ENCODE data around the gene TMEM163.

Gene TMEM163

GRCh38 chr2:134722728-134723127 lies 3.9 kb upstream of the TMEM163 start:
- DNase-seq, result no peak

DNA sequence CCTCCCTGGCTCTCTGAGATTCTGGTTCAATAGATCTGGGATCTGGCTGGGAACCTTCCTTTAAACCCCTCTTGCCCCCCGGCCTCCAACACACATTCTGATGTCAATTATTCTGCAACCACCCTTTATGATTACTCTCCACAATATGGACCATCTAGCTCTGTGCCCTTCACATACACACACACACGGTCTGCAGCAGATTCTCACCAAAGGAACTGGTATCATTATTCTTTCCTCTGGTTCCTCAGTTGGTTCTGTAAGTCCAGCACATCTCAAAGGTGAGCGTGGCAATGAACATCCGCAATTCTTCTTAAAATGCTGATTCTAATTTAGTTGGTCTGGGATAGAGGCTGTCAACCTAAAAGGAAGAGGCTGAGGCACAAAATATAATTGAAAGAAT lies 2.8 kb upstream of the TMEM163 start:
- DNase-seq, result no peak

DNA sequence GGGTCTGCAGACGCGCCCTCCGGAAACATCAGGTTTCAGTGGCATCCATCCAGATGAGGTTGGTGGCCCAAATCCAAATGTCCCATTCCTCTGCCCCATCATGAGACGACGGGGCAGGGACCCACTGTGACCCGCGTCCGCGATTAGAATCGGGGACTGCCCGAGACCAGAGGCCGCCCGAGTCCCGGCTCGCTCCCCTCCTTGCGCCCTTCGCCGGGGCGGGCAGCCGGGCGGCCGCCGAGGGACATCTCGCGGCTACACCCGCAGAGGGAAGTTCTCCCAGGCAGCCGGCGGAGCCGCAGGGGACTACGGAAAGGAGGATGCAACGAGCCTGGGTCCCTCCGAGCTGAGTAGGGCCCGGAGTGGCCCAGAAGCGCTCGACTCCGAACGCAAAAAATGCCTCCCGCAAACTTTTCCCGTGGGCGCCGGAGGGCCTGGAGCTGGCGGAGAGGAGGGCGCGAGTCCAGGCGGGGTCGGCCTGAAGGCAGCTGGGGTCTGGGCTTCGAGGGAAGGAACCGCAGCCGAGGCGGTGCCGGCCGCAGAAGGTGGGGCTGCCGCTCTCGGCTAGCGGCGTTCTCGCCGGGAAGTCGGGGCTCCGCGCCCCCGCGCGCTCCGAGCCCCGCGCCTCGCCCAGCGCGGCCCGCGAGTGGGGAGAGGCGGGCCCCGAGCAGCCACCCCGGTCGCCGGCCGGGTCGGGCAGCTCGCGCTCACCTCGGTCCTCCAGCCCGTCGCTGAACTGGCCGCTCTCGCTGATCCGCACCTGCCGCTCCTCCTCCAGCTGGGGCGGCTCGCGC lies 580 bp downstream of the TMEM163 start:
- DNase-seq, result no peak

DNA sequence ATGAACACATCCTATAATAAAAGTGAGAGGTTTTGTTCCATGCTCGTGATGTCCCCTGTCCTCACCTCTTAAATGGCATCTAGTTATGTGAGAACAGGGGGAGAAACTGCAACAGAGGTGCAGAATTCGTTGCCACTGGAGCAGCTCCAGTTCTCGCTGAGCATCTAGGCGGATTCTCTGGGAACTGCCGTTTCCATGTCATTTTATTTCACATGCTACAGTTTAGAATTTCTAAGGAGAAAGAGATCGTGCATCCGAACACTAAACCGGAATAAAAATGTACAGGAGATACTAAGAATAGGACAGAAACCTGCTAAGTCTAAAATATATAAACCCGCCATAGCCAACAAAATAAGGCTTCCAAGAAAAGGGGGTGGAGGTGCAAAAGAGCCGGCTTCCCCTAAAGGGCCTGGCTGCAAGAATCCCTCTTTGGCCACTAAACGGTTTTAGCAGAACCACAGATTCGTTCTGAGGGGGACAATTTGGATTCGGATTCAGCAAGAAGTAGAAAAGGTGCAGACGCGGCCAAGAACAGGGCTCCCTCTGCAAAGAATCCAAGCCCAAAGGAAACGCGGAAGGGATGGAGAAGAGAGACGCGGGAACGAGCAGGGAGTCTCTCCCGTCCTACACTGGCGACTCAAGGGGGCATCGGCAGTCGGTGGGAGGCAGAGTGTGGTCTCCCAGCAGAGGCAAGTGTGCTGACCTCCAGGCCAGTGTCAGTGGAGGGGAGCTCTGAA lies 1.3 kb downstream of the TMEM163 start:
- DNase-seq, result no peak

- DNase-seq, result no peak
These were observed 2.0 kb downstream of the TMEM163 start for GRCh38 chr2:134716721-134717243.

DNA sequence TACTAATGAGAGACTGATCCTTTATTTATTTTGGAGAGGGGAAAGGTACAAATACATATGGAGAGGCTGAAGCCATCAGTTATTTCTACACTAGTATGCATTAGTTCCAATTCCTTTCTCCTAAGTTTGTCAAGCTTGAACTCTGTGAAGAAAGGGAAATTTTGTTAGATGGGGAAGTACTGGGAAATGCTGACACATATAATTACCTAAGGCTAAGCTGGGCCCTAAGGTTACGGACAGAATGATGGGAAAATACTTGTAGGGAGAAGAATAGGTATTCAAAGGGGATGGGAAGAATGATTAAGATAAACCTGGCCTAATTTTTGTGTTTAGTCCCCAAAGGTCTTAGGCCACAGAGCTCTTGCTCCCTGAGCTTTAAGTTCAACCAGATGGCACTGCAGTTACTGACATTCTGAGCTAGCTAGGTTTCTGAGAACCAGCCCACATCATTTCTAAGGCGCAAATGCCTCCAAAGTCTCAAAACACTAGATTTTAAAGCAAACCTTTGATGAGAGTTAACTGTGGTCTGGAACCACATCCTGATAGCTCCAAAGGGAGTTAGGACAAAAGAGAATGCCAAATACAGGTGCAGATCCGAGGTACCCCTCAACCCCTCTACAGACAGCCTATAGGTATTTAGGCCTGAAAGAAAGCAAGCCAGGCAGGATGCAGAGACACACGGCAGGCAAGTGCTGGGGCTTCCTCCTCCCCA lies 2.7 kb downstream of the TMEM163 start:
- DNase-seq, result no peak

- no peak for DNase-seq
These were observed 4.6 kb downstream of the TMEM163 start for GRCh38 chr2:134714228-134714627.

DNA sequence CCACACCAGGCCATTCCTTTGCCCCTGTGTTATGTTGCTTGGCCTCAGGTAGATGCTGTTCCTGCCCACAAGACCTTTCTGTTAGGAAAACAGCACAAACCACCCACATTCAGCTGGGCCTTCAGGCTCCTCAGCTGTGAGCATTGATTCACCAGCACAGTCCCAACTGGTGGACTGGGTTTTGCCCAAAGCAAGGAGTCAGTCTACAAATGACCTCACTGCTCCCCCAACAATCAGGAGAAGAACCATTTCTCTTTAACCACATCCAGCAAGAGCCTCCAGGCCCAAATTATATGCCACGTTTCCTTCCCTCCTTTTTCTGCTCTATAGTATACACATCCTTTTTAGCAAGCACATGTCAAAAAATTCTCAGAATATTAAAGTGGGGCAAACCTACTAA lies 5.2 kb downstream of the TMEM163 start:
- no peak for DNase-seq

GRCh38 chr2:134713176-134713575 lies 5.6 kb downstream of the TMEM163 start:
- no peak for DNase-seq

GRCh38 chr2:134712736-134713135 lies 6.1 kb downstream of the TMEM163 start:
- DNase-seq, result no peak

DNA sequence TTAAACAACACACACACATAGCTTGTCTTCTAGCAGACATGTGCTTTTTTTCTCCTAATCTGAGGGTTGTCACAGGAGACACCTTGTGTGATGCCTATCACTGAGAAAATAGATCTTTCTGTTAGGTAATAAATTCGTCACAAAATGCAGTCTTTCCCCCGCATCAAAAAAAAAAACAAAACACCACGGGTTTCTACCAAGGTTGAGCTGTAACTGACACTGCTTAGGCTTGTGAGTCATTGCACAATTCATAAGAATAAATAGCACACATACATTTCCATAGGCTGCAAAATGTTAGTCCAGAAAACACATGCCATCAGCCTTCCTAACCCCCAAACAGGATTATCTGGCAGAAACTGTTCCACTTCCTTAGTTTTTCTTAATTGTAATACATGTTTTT lies 6.5 kb downstream of the TMEM163 start:
- DNase-seq, result no peak

GRCh38 chr2:134711692-134712091 lies 7.1 kb downstream of the TMEM163 start:
- no peak for DNase-seq

- no peak for DNase-seq
These were observed 11.5 kb downstream of the TMEM163 start for GRCh38 chr2:134707330-134707676.

DNA sequence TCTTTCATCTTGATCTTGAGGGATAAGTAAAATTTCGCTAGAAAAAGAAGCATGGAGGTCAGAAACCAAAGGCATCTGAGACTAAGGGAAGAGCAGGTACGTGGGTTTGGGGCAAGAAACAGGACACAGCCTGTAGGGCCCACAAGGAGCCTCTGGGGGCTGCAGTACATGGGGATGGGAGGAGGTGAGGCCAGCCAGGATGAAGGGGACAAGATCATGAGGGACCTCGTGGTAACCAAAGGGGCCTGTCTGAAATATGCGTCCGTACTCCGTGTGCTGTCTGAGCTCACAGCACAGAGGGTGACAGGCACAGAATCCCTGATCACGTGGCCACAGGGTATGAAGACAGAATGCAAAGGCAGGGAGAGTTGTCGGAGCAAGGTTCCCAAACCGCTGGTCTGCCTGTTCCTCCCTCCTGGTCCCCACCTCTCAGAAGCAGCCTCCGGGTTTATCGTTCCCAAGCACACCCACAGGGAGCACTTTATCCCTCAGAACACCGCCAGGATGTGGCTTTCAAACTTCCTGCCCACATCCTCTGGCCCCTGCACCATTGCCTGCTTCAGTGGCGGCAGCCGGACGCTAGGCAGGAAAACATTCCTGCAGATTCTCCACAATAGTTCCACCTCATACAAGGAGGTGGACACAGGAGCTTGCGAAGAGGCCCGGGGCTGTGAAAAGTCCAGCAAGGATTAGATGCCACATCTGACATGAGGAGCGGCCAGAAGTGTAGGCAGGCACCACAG lies 12.0 kb downstream of the TMEM163 start:
- no peak for DNase-seq

DNA sequence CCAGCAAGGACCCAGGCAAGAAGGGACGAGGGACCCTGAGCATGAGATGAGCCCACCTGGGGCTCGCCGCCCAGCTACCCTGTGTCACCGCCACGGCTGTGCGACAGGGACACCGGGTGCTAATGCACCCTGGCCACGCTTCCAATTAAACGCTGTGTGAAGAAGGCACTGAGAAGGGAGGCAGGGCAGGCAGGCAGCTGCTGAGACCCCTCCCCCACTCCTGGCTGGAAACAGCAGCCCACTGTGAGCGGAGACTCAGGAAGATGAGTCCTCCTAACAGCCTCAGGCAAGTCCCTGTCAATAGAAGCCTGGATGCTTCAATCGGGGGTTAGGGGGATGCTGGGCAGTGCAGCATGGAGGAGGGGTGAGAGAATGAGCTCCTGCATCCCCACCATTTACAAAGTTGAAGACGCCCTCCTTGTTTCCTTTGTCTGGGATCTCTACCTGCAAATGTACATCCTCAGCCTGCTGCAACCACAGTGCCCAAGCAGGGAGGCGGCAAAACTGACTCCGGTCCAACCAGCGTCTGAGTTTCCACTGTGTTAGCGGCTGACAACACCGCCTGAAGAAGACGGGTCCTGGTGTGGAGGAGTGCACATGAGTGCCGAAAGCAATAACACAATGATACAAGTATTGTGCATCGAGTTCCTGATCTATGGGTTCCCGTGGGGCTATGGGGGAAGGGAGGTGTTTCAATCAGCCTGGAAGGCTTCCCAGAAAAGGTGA lies 12.8 kb downstream of the TMEM163 start:
- DNase-seq, result no peak

- DNase-seq, result no peak
These were observed 14.6 kb downstream of the TMEM163 start for GRCh38 chr2:134704173-134704572.

GRCh38 chr2:134703426-134703825 lies 15.4 kb downstream of the TMEM163 start:
- DNase-seq, result no peak

DNA sequence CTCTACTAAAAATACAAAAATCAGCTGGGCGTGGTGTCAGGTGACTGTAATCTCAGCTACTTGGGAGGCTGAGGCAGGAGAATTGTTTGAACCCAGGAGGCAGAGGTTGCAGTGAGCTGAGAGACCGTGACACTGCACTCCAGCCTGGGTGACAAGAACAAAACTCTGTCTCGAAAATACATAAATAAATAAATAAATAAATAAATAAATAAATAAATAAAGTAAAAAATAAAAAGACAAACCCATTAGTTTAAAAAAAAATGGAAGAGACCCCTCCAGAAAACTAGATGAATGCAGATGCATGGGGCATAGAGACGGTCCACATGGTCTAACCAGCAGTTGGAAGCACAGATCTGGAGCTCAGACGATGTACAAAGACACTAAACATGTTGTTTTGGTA lies 18.1 kb downstream of the TMEM163 start:
- DNase-seq, result no peak

GRCh38 chr2:134694411-134694810 lies 24.4 kb downstream of the TMEM163 start:
- DNase-seq, result no peak

DNA sequence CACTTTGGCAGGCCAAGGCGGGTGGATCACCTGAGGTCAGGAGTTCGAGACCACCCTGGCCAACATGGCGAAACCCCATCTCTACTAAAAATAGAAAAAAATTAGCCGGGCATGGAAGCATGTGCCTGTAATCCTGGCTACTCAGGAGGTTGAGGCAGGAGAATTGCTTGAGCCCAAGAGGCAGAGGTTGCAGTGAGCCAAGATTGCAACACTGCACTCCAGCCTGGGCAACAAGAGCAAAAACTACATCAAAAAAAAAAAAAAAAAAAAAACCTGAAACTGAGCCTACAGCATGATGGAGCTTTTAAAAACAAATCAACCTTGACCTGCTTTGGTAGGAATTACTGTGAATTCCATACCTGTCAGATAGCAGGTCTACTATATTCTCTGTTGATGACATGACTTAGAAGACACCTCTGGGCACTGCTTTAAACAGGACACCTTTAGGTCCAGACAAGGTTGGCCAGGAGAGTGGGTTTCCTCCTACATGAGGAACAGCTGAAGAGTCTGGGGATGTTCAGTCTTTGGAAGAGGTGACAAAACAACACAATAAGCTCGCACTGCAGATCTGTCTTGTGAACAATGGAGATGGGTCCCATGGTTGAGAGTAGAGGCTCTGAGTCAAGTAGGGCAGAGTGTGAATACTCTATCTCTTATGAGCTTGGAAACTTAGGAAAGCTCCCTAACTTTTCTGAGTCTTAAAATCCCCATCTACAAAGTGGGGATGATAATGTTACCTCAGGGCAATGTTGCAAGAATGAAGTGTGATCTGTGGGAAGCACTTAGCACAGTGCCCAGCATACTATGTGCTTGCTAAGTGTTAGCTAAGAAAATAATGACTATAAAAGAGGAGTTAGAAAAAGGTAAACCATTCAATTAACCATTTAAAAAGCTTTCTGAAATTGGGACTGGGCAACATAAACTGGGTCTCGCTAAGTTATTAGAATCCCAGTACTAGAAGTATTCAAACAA lies 25.2 kb downstream of the TMEM163 start:
- DNase-seq, result no peak

- no peak for DNase-seq
These were observed 26.3 kb downstream of the TMEM163 start for GRCh38 chr2:134692499-134692898.
